ES-I3 (cell line): ENCODE results near the gene EYS.
"Not testable (repeated sequence)": the region's sequence is repeated elsewhere in the genome, so short reads cannot be mapped to it uniquely, and the experiment has no call there.

Source experiments
- H3K36me3 ChIP-seq: 2 replicates; pipeline ENCODE4 v1.6.1; 2013; ENCODE audit warnings: mild to moderate bottlenecking, low read length, control low read depth, moderate library complexity; ENCODE audit not compliant: insufficient read depth
- H3K4me1 ChIP-seq: 2 replicates; pipeline ENCODE4 v1.6.1; 2013; ENCODE audit warnings: mild to moderate bottlenecking, control low read depth, low read length; ENCODE audit not compliant: insufficient read depth
- H3K9ac ChIP-seq: 2 replicates; pipeline ENCODE4 v1.6.1; 2013; ENCODE audit warnings: low read depth, mild to moderate bottlenecking, low read length, moderate library complexity
- H3K9me3 ChIP-seq: 2 replicates; pipeline ENCODE4 v1.6.1; 2013; ENCODE audit warnings: mild to moderate bottlenecking, low read length, moderate library complexity; ENCODE audit not compliant: control insufficient read depth, insufficient read depth

The EYS gene

DNA sequence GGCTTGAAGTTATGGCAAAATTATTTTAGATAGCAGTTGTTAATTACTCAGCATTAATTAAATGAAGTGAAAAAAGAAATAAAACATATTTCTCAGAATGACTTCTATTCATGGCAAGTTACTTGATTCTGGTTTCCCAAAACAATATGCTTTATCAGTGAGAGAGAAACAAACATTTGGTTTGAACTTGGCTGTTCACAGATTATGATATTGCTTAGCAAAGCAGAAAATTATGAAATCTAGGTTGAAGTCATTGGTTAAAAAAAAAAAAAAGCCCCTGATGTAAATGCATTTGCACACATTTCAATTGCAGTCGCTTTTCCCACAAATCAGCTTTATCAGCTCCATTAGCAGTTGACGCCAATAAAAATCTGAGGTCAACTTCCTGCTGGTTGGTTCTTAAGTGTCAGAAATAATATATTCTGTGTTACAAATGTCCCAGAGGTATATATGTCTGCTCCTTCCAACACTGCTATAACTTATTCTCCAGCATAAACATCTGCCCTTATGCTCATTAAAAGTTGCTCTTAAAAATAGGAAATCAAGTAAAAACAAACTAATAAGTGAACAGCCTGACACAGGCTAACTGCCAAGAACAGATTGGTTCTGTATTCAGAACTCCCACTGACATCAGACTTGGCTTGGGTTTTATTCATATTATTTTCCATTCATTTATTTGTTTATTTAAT, 1796.0 kb downstream of the EYS start:
- H3K36me3 ChIP-seq = no peaks in the 10 kb centered on the region
- no peak overlapping the region for H3K9ac ChIP-seq
- no peaks in the 10 kb centered on the region for H3K4me1 ChIP-seq
- H3K9me3 ChIP-seq = no peaks in the 10 kb centered on the region; the same call in 1 of the 2 replicates

DNA sequence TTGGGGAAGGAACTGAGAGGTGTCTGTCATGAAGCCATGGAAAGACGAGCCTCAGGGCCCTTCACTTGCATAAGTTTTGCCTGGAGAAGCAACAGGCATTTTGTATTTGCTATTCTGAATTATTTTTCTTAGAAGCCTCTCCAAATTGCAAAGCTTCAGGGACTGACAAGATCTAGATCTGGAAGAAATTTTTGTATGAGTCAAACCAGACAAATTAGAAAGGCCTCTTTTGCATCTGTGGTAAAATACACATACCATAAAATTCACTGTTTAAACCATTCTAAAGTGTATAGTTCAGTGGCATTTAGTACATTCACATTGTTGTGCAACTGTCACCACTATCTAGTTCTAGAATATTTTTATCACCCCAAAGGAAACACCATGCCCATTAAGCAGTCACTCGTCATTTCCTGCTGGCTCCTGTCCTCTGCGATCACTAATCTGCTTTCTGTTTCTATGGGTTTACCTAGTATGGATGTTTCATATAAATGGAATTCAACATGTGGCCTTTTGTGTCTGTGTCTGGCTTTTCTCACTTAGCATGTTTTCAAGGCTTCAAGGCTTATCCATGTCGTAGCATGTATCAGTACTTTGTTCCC, 1802.3 kb downstream of the EYS start:
- no peaks in the 10 kb centered on the region for H3K4me1 ChIP-seq
- H3K36me3 ChIP-seq = no peaks in the 10 kb centered on the region
- no peaks in the 10 kb centered on the region for H3K9me3 ChIP-seq
- no peak overlapping the region for H3K9ac ChIP-seq

DNA sequence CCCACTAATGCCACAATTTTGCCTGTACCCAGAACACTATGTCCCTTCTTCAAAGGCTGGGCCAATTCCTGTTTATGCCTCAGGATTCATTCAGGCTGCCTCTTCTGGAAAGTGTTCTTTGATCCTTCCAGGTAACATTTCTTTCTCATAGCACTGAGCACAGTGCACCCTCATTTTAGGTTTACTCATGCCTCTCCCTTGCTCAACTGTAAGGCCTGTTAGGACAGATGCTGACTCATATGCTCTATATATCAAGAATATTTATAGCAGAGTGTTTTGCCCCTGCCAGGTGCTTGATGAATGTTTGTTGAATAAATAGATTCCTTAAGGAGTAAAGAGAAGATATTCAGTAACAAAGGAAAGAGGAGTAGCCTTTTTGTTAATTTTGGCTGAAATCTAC, 1807.5 kb downstream of the EYS start:
- Histone ChIP-seq H3K4me1 (no peaks in the 10 kb centered on the region), H3K9me3 (no peaks in the 10 kb centered on the region), H3K36me3 (no peaks in the 10 kb centered on the region), H3K9ac (no peak overlapping the region)

DNA sequence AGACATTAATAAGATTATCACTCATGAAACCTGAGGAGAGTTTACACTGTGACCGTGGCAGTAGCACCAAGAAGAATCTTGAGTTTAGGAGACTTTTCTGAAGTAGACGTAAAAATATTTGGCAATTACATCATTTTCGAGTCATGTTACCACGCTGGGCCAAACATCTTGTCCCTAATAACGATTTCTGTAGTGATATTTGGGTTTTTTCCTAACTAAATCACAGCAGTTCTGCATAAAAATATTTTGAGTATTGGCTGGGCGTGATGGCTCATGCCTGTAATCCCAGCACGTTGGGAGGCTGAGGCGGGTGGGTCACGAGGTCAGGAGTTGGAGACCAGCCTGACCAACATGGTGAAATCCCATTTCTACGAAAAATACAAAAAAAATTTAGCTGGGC, 1809.1 kb downstream of the EYS start:
- H3K9me3 ChIP-seq = no peaks in the 10 kb centered on the region

DNA sequence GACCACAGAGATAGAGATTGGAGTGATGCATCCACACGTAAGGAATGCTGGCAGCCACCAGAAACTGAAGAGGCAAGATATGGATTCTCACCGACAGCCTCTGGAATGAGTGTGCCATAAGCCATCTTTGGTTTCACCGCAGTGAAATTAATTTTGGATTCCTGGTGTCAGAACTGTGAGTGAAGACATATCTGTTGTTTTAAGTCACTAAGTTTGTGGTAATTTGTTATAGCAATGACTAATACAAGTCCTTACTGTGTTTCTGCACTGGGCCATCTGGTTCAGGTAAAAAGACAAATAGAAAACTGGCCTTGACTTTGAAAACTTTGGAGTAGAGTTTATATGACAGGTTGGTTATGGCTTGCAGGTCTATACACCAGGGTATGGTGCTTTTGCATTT, 1809.6 kb downstream of the EYS start:
- no peak overlapping the region for H3K9ac ChIP-seq
- no peaks in the 10 kb centered on the region for H3K36me3 ChIP-seq
- no peaks in the 10 kb centered on the region for H3K4me1 ChIP-seq
- no peaks in the 10 kb centered on the region for H3K9me3 ChIP-seq

More for the DNA sequence above, 1809.1 kb downstream of the EYS start:
- no peaks in the 10 kb centered on the region for H3K4me1 ChIP-seq
- H3K9ac ChIP-seq = no peak overlapping the region
- H3K36me3 ChIP-seq = no peaks in the 10 kb centered on the region

DNA sequence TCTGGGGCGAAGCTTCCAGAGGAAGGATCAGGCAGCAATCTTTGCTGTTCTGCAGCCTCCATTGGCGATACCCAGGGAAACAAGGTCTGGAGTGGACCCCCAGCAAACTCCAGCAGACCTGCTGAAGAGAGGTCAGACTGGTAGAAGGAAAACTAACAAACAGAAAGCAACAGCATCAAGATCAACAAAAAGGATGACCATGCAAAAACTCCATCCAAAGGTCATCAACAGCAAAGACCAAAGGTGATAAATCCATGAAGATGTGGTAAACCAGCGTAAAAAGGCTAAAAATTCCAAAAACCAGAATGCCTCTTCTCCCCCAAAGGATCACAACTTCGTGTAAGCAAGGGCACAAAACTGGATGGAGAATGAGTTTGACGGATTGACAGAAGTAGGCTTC, 1818.6 kb downstream of the EYS start:
- H3K9me3 ChIP-seq = no peaks in the 10 kb centered on the region
- H3K9ac ChIP-seq = no peak overlapping the region
- H3K36me3 ChIP-seq = no peaks in the 10 kb centered on the region
- H3K4me1 ChIP-seq = no peaks in the 10 kb centered on the region

DNA sequence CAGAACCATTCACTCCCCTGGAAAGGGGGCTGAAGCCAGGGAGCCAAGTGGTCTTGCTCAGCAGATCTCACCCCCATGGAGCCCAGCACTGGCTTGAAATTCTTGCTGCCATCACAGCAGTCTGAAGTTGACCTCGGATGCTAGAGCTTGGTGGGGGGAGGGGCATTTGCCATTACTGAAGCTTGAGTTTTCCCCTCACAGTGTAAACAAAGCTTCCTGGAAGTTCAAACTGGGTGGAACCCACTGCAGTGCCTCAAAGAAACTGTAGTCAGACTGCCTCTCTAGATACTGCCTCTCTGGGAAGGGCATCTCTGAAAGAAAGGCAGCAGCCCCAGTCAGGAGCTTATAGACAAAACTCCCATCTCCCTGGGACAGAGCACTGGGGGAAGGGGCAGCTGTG, 1819.2 kb downstream of the EYS start:
- H3K9me3 ChIP-seq, H3K4me1 ChIP-seq, H3K36me3 ChIP-seq, H3K9ac ChIP-seq: not testable (repeated sequence)

DNA sequence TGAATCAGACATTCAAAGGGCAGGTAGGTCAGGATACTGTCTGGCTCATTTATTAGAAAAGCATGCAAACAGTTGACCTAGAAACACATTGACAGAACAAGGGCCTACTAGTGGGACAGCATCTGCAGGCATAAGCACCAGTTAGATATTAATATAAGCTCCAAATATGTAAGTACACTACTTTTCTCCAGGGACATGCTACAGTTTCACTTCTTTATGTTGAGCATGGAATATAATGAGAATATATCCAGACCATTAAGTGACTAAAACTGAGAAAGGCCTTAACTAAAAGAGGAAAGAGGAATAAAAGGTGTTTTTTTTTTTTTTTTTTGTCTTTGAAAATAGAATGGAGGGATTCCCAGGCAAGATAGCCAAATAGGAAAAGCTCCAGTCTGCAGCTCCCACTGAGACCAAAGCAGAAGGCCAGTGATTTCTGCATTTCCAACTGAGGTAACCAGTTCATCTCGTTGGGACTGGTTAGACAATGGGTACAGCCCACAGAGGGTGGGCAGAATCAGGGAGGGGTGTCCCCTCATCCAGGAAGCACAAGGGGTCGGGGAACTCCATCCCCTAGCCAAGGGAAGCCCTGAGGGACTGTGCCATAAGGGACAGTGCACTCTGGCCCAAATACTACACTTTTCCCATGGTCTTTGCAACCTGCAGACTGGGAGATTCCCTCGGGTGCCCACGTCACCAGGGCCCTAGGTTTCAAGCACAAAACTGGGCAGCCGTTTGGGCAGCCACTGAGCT, 1819.8 kb downstream of the EYS start:
- Histone ChIP-seq H3K4me1 (no peaks in the 10 kb centered on the region), H3K9me3 (no peaks in the 10 kb centered on the region), H3K36me3 (no peaks in the 10 kb centered on the region), H3K9ac (no peak overlapping the region)

DNA sequence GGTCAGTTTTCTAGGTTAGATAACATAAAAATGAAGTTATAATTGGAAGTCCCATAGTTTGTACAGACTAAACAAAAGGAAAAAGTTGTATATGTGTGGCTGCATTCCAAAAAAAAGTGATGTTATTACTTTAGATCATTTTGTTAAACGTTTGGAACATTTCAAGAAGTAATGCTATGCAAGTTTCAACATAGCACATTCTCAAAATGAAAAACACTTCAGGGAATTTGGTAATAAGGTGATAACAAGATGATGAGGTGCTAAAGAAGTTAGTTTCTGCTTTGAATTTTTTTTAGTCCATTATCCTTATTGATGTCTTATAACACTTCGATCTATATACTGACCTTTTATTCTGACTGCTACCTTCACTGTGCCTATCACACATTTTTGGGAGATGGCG, 1820.7 kb downstream of the EYS start:
- Histone ChIP-seq H3K4me1 (no peaks in the 10 kb centered on the region), H3K36me3 (no peaks in the 10 kb centered on the region), H3K9ac (no peak overlapping the region), H3K9me3 (no peaks in the 10 kb centered on the region)

DNA sequence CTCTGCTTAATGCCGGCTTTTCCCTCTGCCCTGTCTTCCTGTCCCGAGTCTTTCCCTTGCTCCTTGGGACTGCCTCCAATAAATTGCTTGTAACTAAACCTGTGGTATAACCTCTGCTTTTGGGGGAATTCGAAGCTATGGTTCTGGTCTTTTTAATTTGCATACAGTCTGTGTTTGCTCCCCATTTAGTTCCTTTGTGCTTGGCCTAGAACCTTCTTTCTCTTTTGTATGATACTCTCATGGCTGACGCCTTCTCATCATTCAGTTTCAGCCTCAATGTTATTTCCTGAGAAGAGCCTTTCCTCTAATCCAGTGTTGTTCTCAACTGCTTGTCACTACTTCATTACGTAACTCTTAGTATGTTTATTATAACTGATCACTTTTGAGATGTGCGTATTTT, 1823.4 kb downstream of the EYS start:
- Histone ChIP-seq H3K9me3 (peaks cover 4% of the 10 kb centered on the region; the same call in 1 of the 2 replicates), H3K36me3 (no peaks in the 10 kb centered on the region), H3K9ac (no peak overlapping the region), H3K4me1 (no peaks in the 10 kb centered on the region)

DNA sequence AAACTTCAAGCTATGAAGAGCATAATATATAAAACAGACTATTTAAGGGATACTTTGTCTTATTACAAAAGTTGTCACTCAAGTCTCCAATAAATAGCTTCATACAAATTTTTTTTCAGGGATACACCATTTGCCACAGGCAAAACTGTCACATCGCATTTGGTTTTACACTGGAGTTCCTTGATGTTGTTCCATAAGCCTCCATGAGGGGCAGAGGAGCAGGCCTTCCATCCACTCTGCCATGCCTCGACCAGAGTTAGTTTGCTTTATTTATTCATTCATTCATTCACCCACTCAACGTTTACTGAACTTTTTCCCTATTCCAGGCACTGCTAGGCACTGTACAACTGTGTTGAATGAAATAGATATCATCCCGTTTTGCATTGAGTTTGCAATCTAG, 1824.8 kb downstream of the EYS start:
- no peak overlapping the region for H3K9ac ChIP-seq
- H3K4me1 ChIP-seq = no peaks in the 10 kb centered on the region
- H3K9me3 ChIP-seq = peaks cover 4% of the 10 kb centered on the region; the same call in 1 of the 2 replicates
- no peaks in the 10 kb centered on the region for H3K36me3 ChIP-seq

DNA sequence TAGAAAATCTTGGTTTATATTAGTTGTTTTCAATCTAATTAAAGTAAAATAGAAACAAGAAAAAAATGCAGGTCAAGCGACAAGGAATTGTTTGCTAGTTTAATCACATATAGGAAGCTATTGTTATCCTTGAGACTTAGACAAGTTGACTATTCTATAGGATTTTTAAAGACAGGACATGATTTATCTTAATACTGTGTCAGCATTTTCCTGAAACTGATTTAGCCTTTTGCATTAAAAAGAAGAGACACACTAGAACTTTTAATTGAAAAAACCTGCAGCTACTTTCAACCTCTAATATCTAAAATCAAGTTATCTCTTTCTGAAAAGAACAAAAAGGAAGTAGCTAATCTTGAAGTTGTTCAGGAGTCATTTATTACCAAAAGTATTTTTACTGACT, 1825.2 kb downstream of the EYS start:
- Histone ChIP-seq H3K9me3 (peaks cover 4% of the 10 kb centered on the region; the same call in 1 of the 2 replicates), H3K36me3 (no peaks in the 10 kb centered on the region), H3K4me1 (no peaks in the 10 kb centered on the region), H3K9ac (no peak overlapping the region)

DNA sequence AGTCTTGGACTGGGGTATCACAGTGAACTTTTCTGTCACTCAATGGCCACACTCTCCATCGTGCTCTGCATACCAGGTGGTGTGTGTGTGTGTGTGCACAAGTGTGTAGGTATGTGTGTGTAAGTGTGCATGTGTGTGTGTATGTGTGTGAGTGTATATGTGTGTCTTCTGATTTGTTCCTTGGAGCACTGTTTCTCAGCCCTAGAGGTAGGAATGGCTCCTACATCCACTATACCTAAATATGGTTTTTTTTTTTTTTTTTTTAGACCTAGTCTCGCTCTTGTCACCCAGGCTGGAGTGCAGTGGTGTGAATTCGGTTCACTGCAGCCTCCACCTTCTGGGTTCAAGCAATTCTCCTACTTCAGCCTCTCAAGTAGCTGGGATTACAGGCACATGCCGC, 1834.8 kb downstream of the EYS start:
- no peaks in the 10 kb centered on the region for H3K4me1 ChIP-seq
- H3K9ac ChIP-seq = no peak overlapping the region
- H3K36me3 ChIP-seq = no peaks in the 10 kb centered on the region
- peaks cover 3% of the 10 kb centered on the region; the same call in 1 of the 2 replicates for H3K9me3 ChIP-seq

DNA sequence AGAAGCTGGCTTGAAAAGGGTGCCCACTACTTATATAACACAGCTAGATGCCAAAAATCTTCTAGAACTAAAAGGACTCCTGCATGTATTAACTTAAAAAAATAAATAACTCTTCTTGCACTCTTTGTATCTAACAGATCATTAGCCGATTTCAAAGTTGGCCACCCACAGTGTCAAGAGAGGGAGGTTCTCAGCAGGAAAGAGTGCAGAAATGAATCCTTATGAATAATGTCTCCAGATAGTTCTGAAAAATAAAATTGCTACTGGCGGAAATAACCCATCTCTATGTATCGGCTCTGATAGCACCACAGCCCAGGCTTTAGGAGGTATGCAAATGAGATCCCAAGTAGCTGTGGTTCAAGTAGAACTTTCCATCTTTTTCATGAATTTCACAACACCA, 1838.7 kb downstream of the EYS start:
- Histone ChIP-seq H3K9me3 (peaks cover 3% of the 10 kb centered on the region; the same call in 1 of the 2 replicates), H3K36me3 (no peaks in the 10 kb centered on the region), H3K4me1 (no peaks in the 10 kb centered on the region), H3K9ac (no peak overlapping the region)
